Measurements from ENCODE around the gene KAT5.
"Not testable (repeated sequence)": the region's sequence is repeated elsewhere in the genome, so short reads cannot be mapped to it uniquely, and the experiment has no call there.

Gene KAT5

DNA sequence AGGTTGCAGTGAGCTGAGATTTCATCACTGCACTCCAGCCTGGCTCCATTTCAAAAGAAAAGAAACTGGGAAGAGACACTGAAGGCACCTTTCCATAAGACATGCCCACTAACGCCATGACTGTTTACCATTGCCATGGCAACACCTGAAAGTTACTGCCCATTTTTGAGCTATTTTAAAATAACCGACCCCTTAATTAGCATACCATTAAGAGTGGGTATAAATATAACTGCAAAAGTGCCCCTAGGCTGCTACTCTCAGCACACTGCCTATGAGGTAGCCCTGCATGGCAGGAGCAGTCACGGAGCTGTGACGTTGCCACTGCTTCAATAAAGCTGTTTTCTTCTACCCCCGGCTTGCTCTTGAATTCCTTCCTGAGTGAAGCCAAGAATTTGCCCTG is 18.4 kb downstream of the KAT5 start:
- DNase-seq (ENCODE audit: low spot score) = no peak
- no peak for TF ChIP-seq CTCF (IDR thresholded peaks at IDR 0.05)
- no peak overlapping the region for H3K4me3 ChIP-seq
- no peak overlapping the region for H3K27ac ChIP-seq

- H3K27ac ChIP-seq; H3K4me3 ChIP-seq; DNase-seq (ENCODE audit: low spot score): not testable (repeated sequence)
These were observed 23.1 kb downstream of the KAT5 start for GRCh38 chr11:65735111-65735510.

DNA sequence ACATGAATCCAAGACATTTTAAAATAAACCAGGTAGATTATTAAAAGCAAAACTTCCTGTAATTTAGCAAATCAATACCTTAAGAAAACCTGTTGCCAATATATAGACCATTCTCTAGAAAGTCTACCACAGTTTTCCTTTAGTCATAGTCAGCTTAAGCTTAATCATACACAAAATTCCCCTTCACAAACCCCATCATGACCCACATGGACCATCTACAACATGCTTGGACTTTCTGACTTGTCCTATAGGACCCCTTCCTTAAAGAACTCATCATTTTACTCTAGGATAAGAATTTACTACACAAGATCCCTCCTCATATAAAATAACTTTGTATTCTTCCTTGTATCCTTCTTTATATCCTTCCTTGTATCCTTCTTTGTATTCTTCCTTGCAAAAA is 24.8 kb downstream of the KAT5 start:
- Histone ChIP-seq H3K4me3 (no peak overlapping the region), H3K27ac (no peak overlapping the region)
- TF ChIP-seq CTCF (IDR thresholded peaks at IDR 0.05) = no peak
- DNase-seq (ENCODE audit: low spot score) = no peak

- DNase-seq (ENCODE audit: low spot score) = no peak
- TF ChIP-seq CTCF (IDR thresholded peaks at IDR 0.05) = no peak
- Histone ChIP-seq H3K27ac (no peak overlapping the region), H3K4me3 (no peak overlapping the region)
These were observed 27.0 kb downstream of the KAT5 start for GRCh38 chr11:65739022-65739421.

- no peak for TF ChIP-seq CTCF (IDR thresholded peaks at IDR 0.05)
- Histone ChIP-seq H3K27ac (no peak overlapping the region), H3K4me3 (no peak overlapping the region)
- no peak for DNase-seq (ENCODE audit: low spot score)
These were observed 29.1 kb downstream of the KAT5 start for GRCh38 chr11:65741185-65741584.

DNA sequence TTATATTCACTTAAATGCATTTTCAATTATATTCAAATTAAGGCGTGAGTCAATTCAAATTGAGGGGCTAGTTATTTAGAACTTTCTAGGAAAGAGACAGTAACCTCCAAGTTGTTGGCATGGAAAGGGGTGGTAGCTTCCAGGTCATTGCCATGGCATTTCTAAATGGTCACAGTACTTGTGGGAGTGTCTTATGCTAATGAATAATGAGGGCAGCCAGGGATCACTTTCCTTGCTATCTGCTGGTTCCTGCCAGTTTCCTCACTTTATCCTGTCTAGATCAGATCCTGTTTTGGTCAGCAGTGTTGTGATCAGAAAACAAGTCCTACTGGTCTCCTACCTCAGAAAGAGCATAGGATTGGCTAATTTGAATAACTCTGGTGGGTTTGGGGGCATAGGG is 30.3 kb downstream of the KAT5 start:
- TF ChIP-seq CTCF (IDR thresholded peaks at IDR 0.05) = no peak
- H3K4me3 ChIP-seq = no peak overlapping the region
- H3K27ac ChIP-seq = no peak overlapping the region
- no peak for DNase-seq (ENCODE audit: low spot score)

DNA sequence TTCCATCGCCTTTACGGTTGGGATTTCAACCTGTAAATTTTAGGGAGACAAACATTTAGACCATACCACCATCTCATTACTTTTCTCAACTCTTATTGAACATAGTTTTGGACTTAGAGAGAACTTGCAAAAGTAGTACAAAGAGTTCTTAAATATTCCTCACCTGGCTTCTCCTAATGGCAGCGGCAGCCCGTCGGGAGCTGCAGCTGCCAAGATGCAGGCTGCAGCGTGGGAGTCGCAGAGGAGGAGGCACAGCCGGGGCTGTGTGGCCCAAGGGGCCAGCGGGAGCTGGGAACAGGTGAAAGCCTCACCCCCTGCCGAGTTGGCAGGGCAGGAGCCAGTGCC is 31.6 kb downstream of the KAT5 start:
- TF ChIP-seq CTCF (IDR thresholded peaks at IDR 0.05) = no peak
- no peak for DNase-seq (ENCODE audit: low spot score)
- H3K27ac ChIP-seq = no peak overlapping the region
- H3K4me3 ChIP-seq = no peak overlapping the region

GRCh38 chr11:65744026-65744698 is 32.1 kb downstream of the KAT5 start:
- DNase-seq (ENCODE audit: low spot score) = no peak
- no peak overlapping the region for H3K27ac ChIP-seq
- TF ChIP-seq CTCF (IDR thresholded peaks at IDR 0.05) = no peak
- no peak overlapping the region for H3K4me3 ChIP-seq

Data from coronary artery (tissue), 2 donors.